CD14-positive monocyte (primary cell): Measurements from ENCODE around the gene MARCHF9. TPM values are rescaled to one million over a fixed set of nuclear protein-coding genes. Genes with fewer than 3 reads are reported as not detected.

ENCODE experiments used
- DNase-seq, 3 donors: peaks; one replicate each; pipeline ENCODE4 v3.0.0-alpha.2; 2011 to 2022
- H2AFZ ChIP-seq: 2 replicates; pipeline ENCODE4 v1.6.0; 2012; ENCODE audit warnings: mild to moderate bottlenecking, low read depth, low read length, inconsistent platforms; ENCODE audit not compliant: insufficient read depth, poor library complexity, severe bottlenecking
- H3K27ac ChIP-seq, 2 donors: 1 replicate in 1 of 2; 2 replicates in 1 of 2; pipeline ENCODE4 v1.5.1; 2012 to 2013; ENCODE audit warnings: low read length in 2 of 2, control low read depth in 1 of 2, inconsistent platforms in 1 of 2, low read depth in 1 of 2, mild to moderate bottlenecking in 1 of 2
- H3K27me3 ChIP-seq, 2 donors: one replicate each; pipeline versions ENCODE4 v1.6.0 to v1.6.1; 2011 to 2013; ENCODE audit warnings: low read length in 2 of 2; ENCODE audit not compliant: control insufficient read depth in 2 of 2, insufficient read depth in 2 of 2
- H3K36me3 ChIP-seq, 2 donors: replicated peaks in 1 of 2; 1 replicate in 1 of 2; 2 replicates in 1 of 2; pipeline versions ENCODE4 v1.5.1 to v1.6.1; 2012 to 2013; ENCODE audit warnings: low read length in 2 of 2, control low read depth in 1 of 2, inconsistent platforms in 1 of 2, mild to moderate bottlenecking in 1 of 2; ENCODE audit not compliant: insufficient read depth in 2 of 2, control insufficient read depth in 1 of 2
- H3K4me1 ChIP-seq, 2 donors: 1 replicate in 1 of 2; 2 replicates in 1 of 2; pipeline versions ENCODE4 v1.5.1 to v1.6.1; 2012 to 2013; ENCODE audit warnings: low read length in 2 of 2, control low read depth in 1 of 2, inconsistent platforms in 1 of 2, mild to moderate bottlenecking in 1 of 2, moderate library complexity in 1 of 2; ENCODE audit not compliant: insufficient read depth in 2 of 2, control insufficient read depth in 1 of 2
- H3K4me2 ChIP-seq: replicated peaks from 2 replicates; pipeline ENCODE3; 2012; ENCODE audit warnings: low read length, moderate library complexity, mild to moderate bottlenecking; ENCODE audit not compliant: poor library complexity, severe bottlenecking; ENCODE audit errors: extremely low read depth
- H3K4me3 ChIP-seq, 3 experiments: fragments of 200-600 bp in 1 of 3; sonication (generic) in 1 of 3; replicated peaks in 1 of 3; 1 replicate in 2 of 3; 2 replicates in 1 of 3; pipeline ENCODE4 v1.5.1; 2011 to 2013; ENCODE audit warnings: low read length in 3 of 3, mild to moderate bottlenecking in 3 of 3, control low read depth in 2 of 3, low read depth in 2 of 3, inconsistent platforms in 1 of 3, moderate library complexity in 1 of 3
- H3K79me2 ChIP-seq: 2 replicates; pipeline ENCODE4 v1.6.0; 2012; ENCODE audit warnings: mild to moderate bottlenecking, control low read depth, inconsistent platforms, low read length, moderate library complexity; ENCODE audit not compliant: insufficient read depth
- H3K9ac ChIP-seq: 2 replicates; pipeline ENCODE4 v1.6.0; 2017; ENCODE audit warnings: low read length, mild to moderate bottlenecking; ENCODE audit not compliant: insufficient read depth, poor library complexity, severe bottlenecking
- H3K9me3 ChIP-seq, 2 donors: replicated peaks in 1 of 2; 1 replicate in 1 of 2; 2 replicates in 1 of 2; pipeline versions ENCODE4 v1.5.1 to v1.6.1; 2012 to 2013; ENCODE audit warnings: low read length in 2 of 2, control low read depth in 1 of 2; ENCODE audit not compliant: control insufficient read depth in 1 of 2, insufficient read depth in 1 of 2
- H4K20me1 ChIP-seq: 2 replicates; pipeline ENCODE4 v1.6.0; 2012; ENCODE audit warnings: mild to moderate bottlenecking, low read length, control low read depth, moderate library complexity; ENCODE audit not compliant: insufficient read depth
- H3K27ac Mint-ChIP-seq, 7 donors: one replicate each; pipeline ENCODE4 v1.8.0; 2020; ENCODE audit warnings: mild to moderate bottlenecking in 7 of 7, mixed read lengths in 7 of 7, moderate library complexity in 6 of 7, inconsistent platforms in 2 of 7
- H3K27me3 Mint-ChIP-seq, 3 donors: one replicate each; pipeline ENCODE4 v1.8.0; 2021 to 2022; ENCODE audit warnings: low read depth in 3 of 3, mild to moderate bottlenecking in 3 of 3, mixed read lengths in 3 of 3, moderate library complexity in 3 of 3, inconsistent platforms in 1 of 3
- H3K36me3 Mint-ChIP-seq, 2 donors: one replicate each; pipeline ENCODE4 v1.8.0; 2020; ENCODE audit warnings: mixed read lengths in 2 of 2, inconsistent platforms in 1 of 2, mild to moderate bottlenecking in 1 of 2
- H3K4me1 Mint-ChIP-seq: one replicate; pipeline ENCODE4 v1.8.0; 2020; ENCODE audit warnings: mild to moderate bottlenecking, mixed read lengths
- H3K4me3 Mint-ChIP-seq, 2 donors: one replicate each; pipeline ENCODE4 v1.8.0; 2020; ENCODE audit warnings: mild to moderate bottlenecking in 2 of 2, mixed read lengths in 2 of 2, moderate library complexity in 1 of 2
- H3K9me3 Mint-ChIP-seq, 7 donors: one replicate each; pipeline ENCODE4 v1.8.0; 2020 to 2022; ENCODE audit warnings: mixed read lengths in 7 of 7, mild to moderate bottlenecking in 6 of 7, moderate library complexity in 6 of 7, inconsistent platforms in 2 of 7
- WGBS: methylation state at CpG from one replicate; pipeline ENCODE4 v1.1.5; 2013; ENCODE audit warnings: missing lambda C conversion rate; ENCODE audit not compliant: insufficient coverage; 5-methylcytosine and 5-hydroxymethylcytosine counted together
- intact Hi-C, 2 donors: fragments of 100-400 bp; cut with micrococcal nuclease; formaldehyde crosslinking; loops; one replicate each; pipeline versions ENCODE4 v1.15.0 to v1.15.1; 2023
- polyA plus RNA-seq, 3 donors: library from polyadenylated mRNA; depleted of rRNA in 1 of 3; unstranded in 2 of 3; stranded (reverse) in 1 of 3; fragments of 300-500 nt in 2 of 3; fragments of >200 nt in 1 of 3; fragmentation: Illumina TruSeq in 2 of 3; gene quantifications; 1 replicate in 2 of 3; 2 replicates in 1 of 3; pipeline ENCODE4 v1.2.3, GENCODE V29; 2012 to 2021
- TF ChIP-seq, protein P1 (sequence below): fragments of 200-600 bp; IDR thresholded peaks from one replicate; pipeline ENCODE4 v1.8.0; 2022; ENCODE audit warnings: antibody characterized with exemption, mild to moderate bottlenecking

Gene MARCHF9
- polyA plus RNA-seq, 3 donors = 0.14 to 9.5 (median 0.23) TPM

DNA sequence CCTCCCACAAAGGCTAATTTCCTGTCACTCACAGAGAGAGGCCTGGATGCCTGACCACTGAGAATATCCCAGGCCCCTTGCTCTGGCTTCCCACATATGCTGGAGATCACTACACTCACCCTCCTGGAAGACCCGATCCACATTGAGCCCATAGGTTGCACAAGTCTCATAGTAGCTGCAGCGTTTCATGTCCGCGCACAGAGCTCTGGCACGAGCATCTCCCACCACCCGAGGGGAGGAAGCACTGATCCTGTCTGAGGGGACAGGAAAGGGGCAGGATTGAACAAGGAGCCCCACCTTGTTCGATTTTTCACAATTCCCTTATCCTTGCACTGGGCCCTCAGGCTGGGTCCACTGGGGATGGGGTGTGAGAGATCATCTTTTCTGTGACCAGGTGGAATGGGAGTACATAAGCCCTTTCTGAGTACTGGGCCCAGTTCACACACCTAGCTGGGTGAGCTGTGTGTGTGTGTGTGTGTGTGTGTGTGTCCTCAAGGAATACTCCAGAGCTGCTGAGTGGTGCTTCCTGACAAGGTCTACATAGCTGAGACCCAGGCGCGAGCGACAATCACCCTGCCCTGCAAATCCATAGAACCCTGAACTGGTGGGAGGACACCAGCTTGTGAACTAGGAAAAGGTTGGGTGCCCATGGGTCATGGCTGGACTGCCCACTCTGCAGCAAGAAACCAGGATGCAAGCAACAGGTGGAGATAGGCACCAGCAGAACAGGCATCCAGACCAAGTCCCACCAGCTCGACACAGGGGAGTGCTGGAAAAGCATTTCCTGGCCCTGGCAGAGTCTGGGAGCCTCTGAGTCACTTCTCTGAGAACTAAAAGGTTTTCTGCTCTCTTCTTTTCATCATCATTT is 21.9 kb upstream of the MARCHF9 start:
- peaks cover 0 to 1% (median 0%) of the 10 kb centered on the region in 3 donors for H3K27me3 Mint-ChIP-seq
- H3K27ac Mint-ChIP-seq = peak overlapping the region in 3 of 7 donors; percentile 21 to 42 (median 21)
- no peak overlapping the region for H3K9ac ChIP-seq
- H3K79me2 ChIP-seq = no peaks in the 10 kb centered on the region
- peaks cover 64 to 73% of the 10 kb centered on the region in 2 donors for H3K36me3 Mint-ChIP-seq
- H3K4me1 ChIP-seq = no peaks in the 10 kb centered on the region
- no peak overlapping the region for H3K4me3 ChIP-seq
- intact Hi-C loops = no loop called here
- no peaks in the 10 kb centered on the region for H3K4me1 Mint-ChIP-seq
- no peak overlapping the region for H2AFZ ChIP-seq
- H3K9me3 Mint-ChIP-seq = peaks cover 0 to 2% (median 0%) of the 10 kb centered on the region in 7 donors
- no peaks in the 10 kb centered on the region for H3K9me3 ChIP-seq
- no peaks in the 10 kb centered on the region for H4K20me1 ChIP-seq
- WGBS = 100% methylated on average over 4 of the region's 11 CpGs
- TF ChIP-seq, protein P1, sequence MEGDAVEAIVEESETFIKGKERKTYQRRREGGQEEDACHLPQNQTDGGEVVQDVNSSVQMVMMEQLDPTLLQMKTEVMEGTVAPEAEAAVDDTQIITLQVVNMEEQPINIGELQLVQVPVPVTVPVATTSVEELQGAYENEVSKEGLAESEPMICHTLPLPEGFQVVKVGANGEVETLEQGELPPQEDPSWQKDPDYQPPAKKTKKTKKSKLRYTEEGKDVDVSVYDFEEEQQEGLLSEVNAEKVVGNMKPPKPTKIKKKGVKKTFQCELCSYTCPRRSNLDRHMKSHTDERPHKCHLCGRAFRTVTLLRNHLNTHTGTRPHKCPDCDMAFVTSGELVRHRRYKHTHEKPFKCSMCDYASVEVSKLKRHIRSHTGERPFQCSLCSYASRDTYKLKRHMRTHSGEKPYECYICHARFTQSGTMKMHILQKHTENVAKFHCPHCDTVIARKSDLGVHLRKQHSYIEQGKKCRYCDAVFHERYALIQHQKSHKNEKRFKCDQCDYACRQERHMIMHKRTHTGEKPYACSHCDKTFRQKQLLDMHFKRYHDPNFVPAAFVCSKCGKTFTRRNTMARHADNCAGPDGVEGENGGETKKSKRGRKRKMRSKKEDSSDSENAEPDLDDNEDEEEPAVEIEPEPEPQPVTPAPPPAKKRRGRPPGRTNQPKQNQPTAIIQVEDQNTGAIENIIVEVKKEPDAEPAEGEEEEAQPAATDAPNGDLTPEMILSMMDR = no peak
- peaks cover 59 to 74% of the 10 kb centered on the region in 2 donors for H3K36me3 ChIP-seq
- no peaks in the 10 kb centered on the region for H3K27me3 ChIP-seq
- H3K27ac ChIP-seq = no peak overlapping the region
- no peak for DNase-seq
- H3K4me2 ChIP-seq = no peak overlapping the region
- no peak overlapping the region for H3K4me3 Mint-ChIP-seq

DNA sequence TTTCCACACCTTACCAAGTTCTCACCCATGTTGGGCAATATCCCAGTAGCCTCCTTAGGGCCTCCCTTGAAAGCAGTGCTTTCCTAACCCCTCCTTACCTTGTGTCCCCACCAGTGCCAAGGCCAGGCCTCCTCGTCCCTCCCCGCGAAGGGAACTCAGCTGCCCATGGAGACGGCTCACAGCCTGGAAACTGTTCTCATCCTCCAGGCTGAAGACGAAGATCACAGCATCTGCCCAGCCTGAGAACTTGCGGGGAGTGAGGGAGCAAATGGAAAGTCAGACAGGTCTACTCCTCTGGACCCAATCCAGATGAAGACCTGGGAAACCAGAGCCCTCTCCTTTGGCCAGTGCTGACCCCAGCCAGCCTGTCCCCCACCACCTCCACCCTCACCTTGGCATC is 21.0 kb upstream of the MARCHF9 start:
- Histone ChIP-seq H3K79me2 (peaks cover under 1% of the 10 kb centered on the region), H3K4me3 (no peak overlapping the region), H3K9me3 (no peaks in the 10 kb centered on the region), H3K27ac (no peak overlapping the region), H3K27me3 (no peaks in the 10 kb centered on the region), H3K36me3 (peaks cover 59 to 69% of the 10 kb centered on the region in 2 donors), H4K20me1 (no peaks in the 10 kb centered on the region), H3K4me2 (no peak overlapping the region), H3K9ac (no peak overlapping the region), H2AFZ (no peak overlapping the region), H3K4me1 (no peaks in the 10 kb centered on the region)
- DNase-seq = no peak
- Mint-ChIP-seq H3K4me3 (no peak overlapping the region), H3K4me1 (peaks cover under 1% of the 10 kb centered on the region), H3K9me3 (peaks cover 0 to 2% (median 0%) of the 10 kb centered on the region in 7 donors), H3K27ac (peak overlapping the region in 1 of 7 donors; percentile 21), H3K27me3 (no peaks in the 10 kb centered on the region), H3K36me3 (peaks cover 60 to 65% of the 10 kb centered on the region in 2 donors)
- intact Hi-C loops = no loop called here
- WGBS = 96% methylated on average over 6 of the region's 6 CpGs
- TF ChIP-seq, protein P1 = no peak
